ENCODE data around the gene GPR137C.

Gene GPR137C

DNA sequence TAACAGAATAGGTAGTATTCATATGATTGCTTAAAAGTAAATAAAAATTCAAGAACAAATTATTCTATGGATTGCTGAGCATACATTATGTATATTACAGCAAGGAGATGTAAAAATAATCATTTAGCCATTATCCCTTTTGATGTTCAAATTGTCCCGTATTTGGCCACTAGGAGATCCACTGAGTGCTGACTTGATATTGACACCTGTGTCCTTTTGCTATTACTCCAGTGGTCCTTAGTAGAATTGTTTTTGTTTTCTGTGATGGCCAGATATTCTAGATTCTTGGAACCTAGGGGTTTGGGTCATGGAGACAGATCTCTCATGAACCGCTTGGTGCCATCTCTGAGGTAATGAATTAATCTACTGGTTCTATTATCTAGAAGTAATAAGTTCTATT is 126.0 kb downstream of the GPR137C start:
- no peak for DNase-seq (ENCODE audit: low spot score)

DNA sequence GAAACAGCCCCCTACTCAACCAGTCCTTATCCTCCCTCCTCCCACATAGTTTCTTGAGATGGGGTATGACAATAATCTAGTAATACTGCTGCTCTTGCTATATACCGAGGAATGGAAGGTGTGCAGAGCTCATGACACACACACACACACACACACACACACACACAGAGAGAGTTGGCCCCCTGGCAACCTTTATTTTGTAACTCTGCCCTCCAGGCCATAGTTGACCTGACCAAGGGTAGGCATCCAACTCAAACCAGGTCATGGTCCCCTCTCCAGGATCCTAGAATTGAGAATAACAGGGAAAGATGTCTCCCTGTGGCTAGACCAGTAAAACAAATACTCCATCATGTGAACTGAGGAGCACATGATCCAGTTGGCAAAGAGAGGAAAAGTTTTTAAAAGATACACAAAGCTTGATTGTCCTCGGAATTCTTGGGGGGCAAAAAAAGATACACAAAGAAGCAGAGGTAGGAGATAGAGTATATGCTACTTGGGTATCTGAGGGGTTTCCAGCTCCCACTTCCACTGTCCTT is 131.4 kb downstream of the GPR137C start:
- DNase-seq (ENCODE audit: low spot score): no peak

DNA sequence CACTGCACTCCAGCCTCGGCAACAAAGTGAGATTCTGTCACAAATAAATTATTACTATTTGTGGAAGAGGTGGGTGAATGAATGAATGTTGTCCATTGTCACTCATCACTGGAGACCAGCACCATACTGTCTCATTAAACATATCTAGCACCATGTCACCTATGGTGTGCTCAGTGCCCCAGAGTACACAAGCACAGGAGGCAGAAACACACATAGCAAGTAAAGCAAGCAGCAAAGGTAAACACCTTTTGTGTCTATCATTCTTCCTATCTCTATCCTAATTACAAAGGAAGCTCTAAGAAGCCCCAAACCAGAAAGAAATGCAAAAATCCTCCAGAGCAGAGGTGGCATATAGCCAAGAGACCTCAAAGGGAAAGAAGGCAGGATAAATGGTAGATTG is 133.5 kb downstream of the GPR137C start:
- DNase-seq (ENCODE audit: low spot score): no peak
